GM12878 (cell line): Measurements from ENCODE around the gene SLF1. TPM values are rescaled to one million over a fixed set of nuclear protein-coding genes. Genes with fewer than 3 reads are reported as not detected.

Experiments
- ATAC-seq: fragments of 200-7000 bp; cut with Tn5 transposase; 3 replicates; pipeline ENCODE4 v1.9.1; 2020; ENCODE audit warnings: mild to moderate bottlenecking, moderate library complexity
- BruUV-seq: library from RNA; stranded (reverse); fragments of 400-500 nt; replicated peaks from 2 replicates; lab custom pipeline; 2021; lab: Mats Ljungman, UMichigan
- CTCF ChIA-PET: fragments of 300-600 bp; sonication (Branson Sonifier 250); formaldehyde crosslinking; extraction: SDS; loops from one replicate; lab custom pipeline; 2021; ENCODE audit warnings: inconsistent platforms; lab: Yijun Ruan, JAX
- POLR2A ChIA-PET: fragments of 350-600 bp; formaldehyde crosslinking; extraction: SDS; loops from one replicate; lab custom pipeline; 2021; ENCODE audit warnings: inconsistent platforms; lab: Charles Lee
- RAD21 ChIA-PET: fragments of 300-600 bp; sonication (Branson Sonifier 250); formaldehyde crosslinking; loops from one replicate; lab custom pipeline; 2023; ENCODE audit warnings: antibody characterized with exemption; ENCODE audit not compliant: unreplicated experiment; lab: Charles Lee
- SMC1A ChIA-PET: fragments of 300-600 bp; sonication (Branson Sonifier 250); formaldehyde crosslinking; loops from one replicate; lab custom pipeline; 2023; ENCODE audit not compliant: unreplicated experiment, uncharacterized antibody; lab: Charles Lee
- DNase-seq: peaks from one replicate; pipeline ENCODE4 v3.0.0-alpha.2; 2011; ENCODE audit warnings: low read depth, low spot score
- FAIRE-seq: peaks from 3 replicates; lab custom pipeline; 2011; peaks lifted over from hg19 to GRCh38; lab: Jason Lieb, UNC
- H2AFZ ChIP-seq: 2 replicates; pipeline ENCODE4 v1.6.0; 2011; ENCODE audit warnings: low read depth, low read length, control low read depth; ENCODE audit not compliant: control insufficient read depth
- H3K27ac ChIP-seq: 2 replicates; pipeline ENCODE4 v1.5.1; 2011; ENCODE audit warnings: control low read depth; ENCODE audit not compliant: control insufficient read depth, insufficient read depth
- H3K27me3 ChIP-seq, 2 experiments: replicated peaks in 1 of 2; 2 replicates each; pipeline versions ENCODE4 v1.6.0 to v1.6.1; 2011; ENCODE audit warnings: low read length in 1 of 2; ENCODE audit not compliant: control insufficient read depth in 2 of 2, insufficient read depth in 2 of 2
- H3K36me3 ChIP-seq, 2 experiments: 2 replicates each; pipeline ENCODE4 v1.5.1; 2011; ENCODE audit warnings: low read length in 1 of 2; ENCODE audit not compliant: control insufficient read depth in 2 of 2, insufficient read depth in 2 of 2
- H3K4me1 ChIP-seq: 2 replicates; pipeline ENCODE4 v1.6.1; 2011; ENCODE audit warnings: mild to moderate bottlenecking, low read length, moderate library complexity, mixed read lengths; ENCODE audit not compliant: control insufficient read depth, insufficient read depth
- H3K4me2 ChIP-seq: 2 replicates; pipeline ENCODE4 v1.6.0; 2011; ENCODE audit warnings: control low read depth; ENCODE audit not compliant: control insufficient read depth, insufficient read depth
- H3K4me3 ChIP-seq: fragments of 200-600 bp; sonication (generic); 2 replicates; pipeline ENCODE4 v1.5.1; 2016
- H3K79me2 ChIP-seq: 2 replicates; pipeline ENCODE4 v1.6.0; 2011; ENCODE audit warnings: low read length; ENCODE audit not compliant: control insufficient read depth, insufficient read depth
- H3K9ac ChIP-seq: 2 replicates; pipeline ENCODE4 v1.8.0; 2011; ENCODE audit warnings: low read length, control low read depth, mixed read lengths; ENCODE audit not compliant: control insufficient read depth, insufficient read depth
- H3K9me3 ChIP-seq: replicated peaks from 3 replicates; pipeline ENCODE4 v1.5.1; 2011; ENCODE audit warnings: mild to moderate bottlenecking, low read length; ENCODE audit not compliant: control insufficient read depth, insufficient read depth
- H4K20me1 ChIP-seq: 2 replicates; pipeline ENCODE4 v1.6.0; 2011; ENCODE audit not compliant: control insufficient read depth, insufficient read depth
- ATF7 ChIP-seq: fragments of 450-650 bp; IDR thresholded peaks from 2 replicates; pipeline ENCODE4 v1.6.1; 2016; ENCODE audit warnings: low read depth, mild to moderate bottlenecking
- BMI1 ChIP-seq: fragments of 450-650 bp; IDR thresholded peaks from 2 replicates; pipeline ENCODE4 v1.6.1; 2016; ENCODE audit warnings: mild to moderate bottlenecking, moderate library complexity, borderline replicate concordance
- NFIC ChIP-seq: IDR thresholded peaks from 2 replicates; pipeline ENCODE4 v1.6.1; 2012; ENCODE audit warnings: low read depth, mild to moderate bottlenecking, inconsistent platforms, low read length, moderate library complexity
- RELA ChIP-seq: fragments of 450-650 bp; IDR thresholded peaks from 2 replicates; pipeline ENCODE4 v1.8.0; 2014; ENCODE audit warnings: borderline replicate concordance; ENCODE audit not compliant: partially characterized antibody
- SMAD5 ChIP-seq: IDR thresholded peaks from 2 replicates; pipeline ENCODE4 v1.6.1; 2016; ENCODE audit warnings: antibody characterized with exemption, low read depth
- SREBF2 ChIP-seq: IDR thresholded peaks from 2 replicates; pipeline ENCODE4 v1.6.1; 2012; ENCODE audit warnings: mild to moderate bottlenecking, low read length
- WGBS: methylation state at CpG from one replicate; pipeline ENCODE4 v1.1.6; 2016; ENCODE audit warnings: low lambda C conversion rate; ENCODE audit not compliant: insufficient replicate concordance, insufficient coverage; ENCODE audit errors: missing lambda C conversion rate; 5-methylcytosine and 5-hydroxymethylcytosine counted together
- in situ Hi-C: fragments of 300-500 bp; cut with MboI; formaldehyde crosslinking; loops from 9 replicates; pipeline ENCODE4 v1.14.3; 2018; ENCODE audit warnings: mixed read lengths
- intact Hi-C: fragments of 100-400 bp; cut with micrococcal nuclease; formaldehyde crosslinking; loops from one replicate; pipeline ENCODE4 v1.14.2; 2022; ENCODE audit not compliant: unreplicated experiment
- polyA plus RNA-seq, 11 experiments: library from polyadenylated mRNA; depleted of rRNA in 4 of 11; unstranded in 6 of 11; stranded (reverse) in 5 of 11; fragments of >200 nt; fragmentation: Nextera tagmentation in 4 of 11; fragmentation: Illumina TruSeq in 1 of 11; extraction: Ambion mirVana in 4 of 11; extraction: Trizol in 1 of 11; gene quantifications; 1 replicate in 1 of 11; 2 replicates in 10 of 11; pipeline versions ENCODE4 v1.2.1 to v1.2.3, GENCODE V29; 2011 to 2016; ENCODE audit warnings: inconsistent platforms in 2 of 11, missing spikeins in 2 of 11, low read depth in 1 of 11
- total RNA-seq, 4 experiments: library from RNA; depleted of rRNA in 3 of 4; stranded (reverse); fragments of >200 nt in 3 of 4; fragmentation: Illumina TruSeq in 1 of 4; extraction: Trizol in 1 of 4; gene quantifications; 2 replicates each; pipeline versions ENCODE4 v1.2.1 to v1.2.3, GENCODE V29; 2013 to 2021
- TF ChIP-seq, protein P1 (sequence below): IDR thresholded peaks from 2 replicates; pipeline ENCODE4 v1.6.1; 2011; ENCODE audit warnings: low read depth, low read length, improper control_type of control experiment, borderline replicate concordance
- TF ChIP-seq, protein P2 (sequence below): fragments of 150-350 bp; IDR thresholded peaks from 2 replicates; pipeline ENCODE4 v1.6.1; 2016; ENCODE audit warnings: low read depth, low read length
- TF ChIP-seq, protein P3 (sequence below): IDR thresholded peaks from 2 replicates; pipeline ENCODE4 v1.6.1; 2011; ENCODE audit warnings: mild to moderate bottlenecking, low read depth, low read length, moderate library complexity; ENCODE audit not compliant: insufficient replicate concordance
- TF ChIP-seq, protein P4 (sequence below): fragments of 450-650 bp; IDR thresholded peaks from 2 replicates; pipeline ENCODE4 v1.6.1; 2017; ENCODE audit warnings: mild to moderate bottlenecking, low read depth, inconsistent platforms; ENCODE audit not compliant: poor library complexity, severe bottlenecking

Gene SLF1
- total and polyA plus RNA-seq, 10 of the 15 experiments (the other 5 are each of a cell fraction or from before 2014, with no cell fraction given) = 8.1 to 27.0 (median 13.4) TPM

DNA sequence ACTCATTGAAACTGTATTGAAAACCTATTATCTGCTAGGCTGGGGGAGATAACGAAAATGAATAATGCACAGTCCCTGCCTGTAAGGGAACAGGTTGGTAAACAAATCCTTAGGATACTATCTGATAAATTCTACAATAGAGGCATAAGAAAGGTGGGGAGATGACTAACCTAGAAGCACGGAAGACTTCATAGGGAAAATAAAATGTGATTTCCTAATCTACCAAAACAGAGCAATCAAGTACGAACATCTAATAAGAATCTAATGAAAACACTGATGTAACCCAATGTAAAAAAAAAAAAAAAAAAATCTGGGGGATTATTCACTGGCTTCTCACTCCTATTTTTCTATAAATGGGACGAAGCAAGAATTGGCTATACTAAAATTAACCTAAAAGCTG is 124.4 kb downstream of the SLF1 start:
- BruUV-seq = no TSS peak
- Histone ChIP-seq H3K27ac (no peak overlapping the region), H3K27me3 (no peaks in the 10 kb centered on the region), H3K36me3 (no peaks in the 10 kb centered on the region), H3K4me1 (peaks cover 26% of the 10 kb centered on the region), H3K79me2 (no peaks in the 10 kb centered on the region), H3K4me3 (no peak overlapping the region), H4K20me1 (no peaks in the 10 kb centered on the region), H3K4me2 (no peak overlapping the region), H2AFZ (no peak overlapping the region), H3K9me3 (no peaks in the 10 kb centered on the region)
- ChIA-PET SMC1A (interaction anchor here (0.7 to 1.9 kb wide), 5 partner anchors 12 to 162 kb away, joined by 3 to 6 read pairs (median 4); no protein-coding TSS in a partner anchor), POLR2A (interaction anchor here (0.8 to 1.8 kb wide), 2 partner anchors 26 to 326 kb away, joined by 3 to 8 read pairs; no protein-coding TSS in a partner anchor), CTCF (interaction anchor here (0.6 to 1.9 kb wide), 4 partner anchors 47 to 127 kb away, joined by 3 to 6 read pairs (median 4); no protein-coding TSS in a partner anchor), RAD21 (interaction anchor here (1.6 kb wide), 1 partner anchor 218 kb away, joined by 5 read pairs; no protein-coding TSS in a partner anchor)
- in situ Hi-C loops = no loop called here
- FAIRE-seq = no peak
- no peak for ATAC-seq
- DNase-seq = no peak
- TF ChIP-seq BMI1 = no peak
- TF ChIP-seq, protein P1, sequence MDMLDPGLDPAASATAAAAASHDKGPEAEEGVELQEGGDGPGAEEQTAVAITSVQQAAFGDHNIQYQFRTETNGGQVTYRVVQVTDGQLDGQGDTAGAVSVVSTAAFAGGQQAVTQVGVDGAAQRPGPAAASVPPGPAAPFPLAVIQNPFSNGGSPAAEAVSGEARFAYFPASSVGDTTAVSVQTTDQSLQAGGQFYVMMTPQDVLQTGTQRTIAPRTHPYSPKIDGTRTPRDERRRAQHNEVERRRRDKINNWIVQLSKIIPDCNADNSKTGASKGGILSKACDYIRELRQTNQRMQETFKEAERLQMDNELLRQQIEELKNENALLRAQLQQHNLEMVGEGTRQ = no peak
- TF ChIP-seq, protein P2, sequence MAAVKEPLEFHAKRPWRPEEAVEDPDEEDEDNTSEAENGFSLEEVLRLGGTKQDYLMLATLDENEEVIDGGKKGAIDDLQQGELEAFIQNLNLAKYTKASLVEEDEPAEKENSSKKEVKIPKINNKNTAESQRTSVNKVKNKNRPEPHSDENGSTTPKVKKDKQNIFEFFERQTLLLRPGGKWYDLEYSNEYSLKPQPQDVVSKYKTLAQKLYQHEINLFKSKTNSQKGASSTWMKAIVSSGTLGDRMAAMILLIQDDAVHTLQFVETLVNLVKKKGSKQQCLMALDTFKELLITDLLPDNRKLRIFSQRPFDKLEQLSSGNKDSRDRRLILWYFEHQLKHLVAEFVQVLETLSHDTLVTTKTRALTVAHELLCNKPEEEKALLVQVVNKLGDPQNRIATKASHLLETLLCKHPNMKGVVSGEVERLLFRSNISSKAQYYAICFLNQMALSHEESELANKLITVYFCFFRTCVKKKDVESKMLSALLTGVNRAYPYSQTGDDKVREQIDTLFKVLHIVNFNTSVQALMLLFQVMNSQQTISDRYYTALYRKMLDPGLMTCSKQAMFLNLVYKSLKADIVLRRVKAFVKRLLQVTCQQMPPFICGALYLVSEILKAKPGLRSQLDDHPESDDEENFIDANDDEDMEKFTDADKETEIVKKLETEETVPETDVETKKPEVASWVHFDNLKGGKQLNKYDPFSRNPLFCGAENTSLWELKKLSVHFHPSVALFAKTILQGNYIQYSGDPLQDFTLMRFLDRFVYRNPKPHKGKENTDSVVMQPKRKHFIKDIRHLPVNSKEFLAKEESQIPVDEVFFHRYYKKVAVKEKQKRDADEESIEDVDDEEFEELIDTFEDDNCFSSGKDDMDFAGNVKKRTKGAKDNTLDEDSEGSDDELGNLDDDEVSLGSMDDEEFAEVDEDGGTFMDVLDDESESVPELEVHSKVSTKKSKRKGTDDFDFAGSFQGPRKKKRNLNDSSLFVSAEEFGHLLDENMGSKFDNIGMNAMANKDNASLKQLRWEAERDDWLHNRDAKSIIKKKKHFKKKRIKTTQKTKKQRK = no peak
- TF ChIP-seq RELA = no peak
- TF ChIP-seq ATF7 = no peak
- TF ChIP-seq, protein P3, sequence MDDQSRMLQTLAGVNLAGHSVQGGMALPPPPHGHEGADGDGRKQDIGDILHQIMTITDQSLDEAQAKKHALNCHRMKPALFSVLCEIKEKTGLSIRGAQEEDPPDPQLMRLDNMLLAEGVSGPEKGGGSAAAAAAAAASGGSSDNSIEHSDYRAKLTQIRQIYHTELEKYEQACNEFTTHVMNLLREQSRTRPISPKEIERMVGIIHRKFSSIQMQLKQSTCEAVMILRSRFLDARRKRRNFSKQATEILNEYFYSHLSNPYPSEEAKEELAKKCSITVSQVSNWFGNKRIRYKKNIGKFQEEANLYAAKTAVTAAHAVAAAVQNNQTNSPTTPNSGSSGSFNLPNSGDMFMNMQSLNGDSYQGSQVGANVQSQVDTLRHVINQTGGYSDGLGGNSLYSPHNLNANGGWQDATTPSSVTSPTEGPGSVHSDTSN = no peak
- TF ChIP-seq NFIC = no peak
- TF ChIP-seq SMAD5 = no peak
- no peak for TF ChIP-seq SREBF2
- TF ChIP-seq, protein P4, sequence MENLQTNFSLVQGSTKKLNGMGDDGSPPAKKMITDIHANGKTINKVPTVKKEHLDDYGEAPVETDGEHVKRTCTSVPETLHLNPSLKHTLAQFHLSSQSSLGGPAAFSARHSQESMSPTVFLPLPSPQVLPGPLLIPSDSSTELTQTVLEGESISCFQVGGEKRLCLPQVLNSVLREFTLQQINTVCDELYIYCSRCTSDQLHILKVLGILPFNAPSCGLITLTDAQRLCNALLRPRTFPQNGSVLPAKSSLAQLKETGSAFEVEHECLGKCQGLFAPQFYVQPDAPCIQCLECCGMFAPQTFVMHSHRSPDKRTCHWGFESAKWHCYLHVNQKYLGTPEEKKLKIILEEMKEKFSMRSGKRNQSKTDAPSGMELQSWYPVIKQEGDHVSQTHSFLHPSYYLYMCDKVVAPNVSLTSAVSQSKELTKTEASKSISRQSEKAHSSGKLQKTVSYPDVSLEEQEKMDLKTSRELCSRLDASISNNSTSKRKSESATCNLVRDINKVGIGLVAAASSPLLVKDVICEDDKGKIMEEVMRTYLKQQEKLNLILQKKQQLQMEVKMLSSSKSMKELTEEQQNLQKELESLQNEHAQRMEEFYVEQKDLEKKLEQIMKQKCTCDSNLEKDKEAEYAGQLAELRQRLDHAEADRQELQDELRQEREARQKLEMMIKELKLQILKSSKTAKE = no peak
- TF ChIP-seq, all 136 proteins: peak for 0
- no peak overlapping the region for H3K9ac ChIP-seq
- intact Hi-C loops = no loop called here
- 74% methylated on average over 4 of the region's 4 CpGs for WGBS
